ENCODE data around the gene ANKRD42. TPM values are rescaled to one million over a fixed set of nuclear protein-coding genes. Genes with fewer than 3 reads are reported as not detected.

The ANKRD42 gene
- total and polyA plus RNA-seq, 7 donors, result 4.2 to 12.2 (median 9.6) TPM

- H3K27ac ChIP-seq, result no peak overlapping the region
- H3K4me1 ChIP-seq, result peaks cover 0 to under 1% (median 0%) of the 10 kb centered on the region in 4 donors
- peaks cover 9 to 91% (median 12%) of the 10 kb centered on the region in 4 donors for H3K36me3 ChIP-seq
- 94% methylated on average over 8 of the region's 8 CpGs for WGBS, 2 donors
- intact Hi-C loops (cut with DNase I), result no loop called here
- no peak for TF ChIP-seq POLR2A (IDR thresholded peaks at IDR 0.05)
- no peak for TF ChIP-seq POLR2AphosphoS5 (IDR thresholded peaks at IDR 0.05)
- TF ChIP-seq CTCF (IDR thresholded peaks at IDR 0.05), result no peak
- TF ChIP-seq EP300 (IDR thresholded peaks at IDR 0.05), result no peak
- H3K4me3 ChIP-seq, result no peak overlapping the region
- no peaks in the 10 kb centered on the region for H3K9me3 ChIP-seq
- H3K27me3 ChIP-seq, result no peaks in the 10 kb centered on the region
- DNase-seq, result no peak
Measured at GRCh38 chr11:83275888-83276641, 82.6 kb downstream of the ANKRD42 start.

- TF ChIP-seq POLR2AphosphoS5 (IDR thresholded peaks at IDR 0.05) (no peak), POLR2A (IDR thresholded peaks at IDR 0.05) (no peak), EP300 (IDR thresholded peaks at IDR 0.05) (no peak), CTCF (IDR thresholded peaks at IDR 0.05) (no peak)
- H3K4me3 ChIP-seq, result no peak overlapping the region
- DNase-seq, result no peak
- no peaks in the 10 kb centered on the region for H3K27me3 ChIP-seq
- peaks cover 0 to 24% (median 19%) of the 10 kb centered on the region in 4 donors for H3K4me1 ChIP-seq
- peaks cover 0 to 68% (median 4%) of the 10 kb centered on the region in 4 donors for H3K36me3 ChIP-seq
- intact Hi-C loops (cut with DNase I), result no loop called here
- H3K9me3 ChIP-seq, result no peaks in the 10 kb centered on the region
- H3K27ac ChIP-seq, result no peak overlapping the region
Measured at GRCh38 chr11:83278351-83278750, 84.8 kb downstream of the ANKRD42 start.

GRCh38 chr11:83280256-83280655 lies 86.7 kb downstream of the ANKRD42 start:
- no peak overlapping the region for H3K27ac ChIP-seq
- peaks cover 0 to 42% (median 38%) of the 10 kb centered on the region in 4 donors for H3K4me1 ChIP-seq
- H3K9me3 ChIP-seq, result no peaks in the 10 kb centered on the region
- H3K27me3 ChIP-seq, result no peaks in the 10 kb centered on the region
- 71 to 81% methylated on average over 1 of the region's 1 CpG for WGBS, 2 donors
- intact Hi-C loops (cut with DNase I), result no loop called here
- H3K4me3 ChIP-seq, result no peak overlapping the region
- TF ChIP-seq EP300 (IDR thresholded peaks at IDR 0.05) (no peak), CTCF (IDR thresholded peaks at IDR 0.05) (no peak), POLR2AphosphoS5 (IDR thresholded peaks at IDR 0.05) (no peak), POLR2A (IDR thresholded peaks at IDR 0.05) (no peak)
- peaks cover 0 to 50% (median 4%) of the 10 kb centered on the region in 4 donors for H3K36me3 ChIP-seq
- DNase-seq, result no peak

GRCh38 chr11:83282084-83282716 lies 88.7 kb downstream of the ANKRD42 start:
- no peak for DNase-seq
- Histone ChIP-seq H3K4me3 (no peak overlapping the region), H3K27ac (no peak overlapping the region), H3K9me3 (no peaks in the 10 kb centered on the region), H3K4me1 (peaks cover 0 to 46% (median 40%) of the 10 kb centered on the region in 4 donors), H3K36me3 (peaks cover 0 to 32% (median 4%) of the 10 kb centered on the region in 4 donors), H3K27me3 (no peaks in the 10 kb centered on the region)
- intact Hi-C loops (cut with DNase I), result no loop called here
- TF ChIP-seq CTCF (IDR thresholded peaks at IDR 0.05) (no peak), POLR2A (IDR thresholded peaks at IDR 0.05) (no peak), EP300 (IDR thresholded peaks at IDR 0.05) (no peak), POLR2AphosphoS5 (IDR thresholded peaks at IDR 0.05) (no peak)
- 62 to 65% methylated on average over 4 of the region's 4 CpGs for WGBS, 2 donors

All from sigmoid colon (tissue), 7 donors.